Tibial nerve (tissue), 3 donors: Measurements from ENCODE around the gene AKT3.

ENCODE experiments used
- POLR2A ChIP-seq, 2 donors: fragments of 450-650 bp; IDR thresholded peaks; one replicate each; pipeline ENCODE4 v1.6.1; 2017; ENCODE audit warnings: antibody characterized with exemption in 2 of 2, mild to moderate bottlenecking in 2 of 2, moderate library complexity in 2 of 2
- TF ChIP-seq, protein P1 (sequence below), 5 experiments: fragments of 200-600 bp in 3 of 5; fragments of 450-650 bp in 2 of 5; sonication (generic) in 3 of 5; IDR thresholded peaks; one replicate each; pipeline ENCODE4 v1.5.1; 2016 to 2019; ENCODE audit warnings: antibody characterized with exemption in 5 of 5, mild to moderate bottlenecking in 3 of 5, moderate library complexity in 2 of 5

DNA sequence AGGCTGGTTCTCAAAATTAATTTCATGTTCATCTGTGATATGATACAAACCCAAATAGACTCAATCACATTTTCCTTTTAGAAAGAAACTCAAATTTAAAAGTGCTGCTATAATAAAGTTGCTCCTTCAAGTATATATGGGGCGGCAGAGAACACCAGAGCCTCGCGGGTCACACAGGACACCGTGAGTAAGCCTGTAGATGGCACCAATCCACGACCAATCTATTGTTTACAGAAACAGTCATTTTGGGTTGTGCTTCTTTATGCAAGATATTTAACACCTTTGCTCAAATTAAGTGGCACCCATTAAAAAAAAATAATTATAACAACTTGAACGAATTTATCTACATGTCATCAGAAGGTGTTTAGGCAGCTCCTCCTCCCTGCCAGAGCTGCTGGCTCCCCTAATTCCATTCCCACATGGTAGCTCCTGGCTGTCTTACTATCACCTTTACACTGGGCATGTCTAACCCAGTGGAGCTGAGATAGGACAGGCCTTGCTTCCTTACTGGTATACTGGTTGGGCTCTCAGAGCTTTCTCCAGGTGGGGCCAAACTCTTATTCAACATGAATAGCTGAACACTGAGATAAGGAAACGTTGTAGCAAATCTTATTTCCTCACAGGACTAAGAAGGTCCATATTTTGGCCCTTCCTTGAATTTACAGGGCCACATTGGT lies 307.2 kb downstream of the AKT3 start:
- no peak for TF ChIP-seq POLR2A (IDR thresholded peaks at IDR 0.05)
- TF ChIP-seq, protein P1, sequence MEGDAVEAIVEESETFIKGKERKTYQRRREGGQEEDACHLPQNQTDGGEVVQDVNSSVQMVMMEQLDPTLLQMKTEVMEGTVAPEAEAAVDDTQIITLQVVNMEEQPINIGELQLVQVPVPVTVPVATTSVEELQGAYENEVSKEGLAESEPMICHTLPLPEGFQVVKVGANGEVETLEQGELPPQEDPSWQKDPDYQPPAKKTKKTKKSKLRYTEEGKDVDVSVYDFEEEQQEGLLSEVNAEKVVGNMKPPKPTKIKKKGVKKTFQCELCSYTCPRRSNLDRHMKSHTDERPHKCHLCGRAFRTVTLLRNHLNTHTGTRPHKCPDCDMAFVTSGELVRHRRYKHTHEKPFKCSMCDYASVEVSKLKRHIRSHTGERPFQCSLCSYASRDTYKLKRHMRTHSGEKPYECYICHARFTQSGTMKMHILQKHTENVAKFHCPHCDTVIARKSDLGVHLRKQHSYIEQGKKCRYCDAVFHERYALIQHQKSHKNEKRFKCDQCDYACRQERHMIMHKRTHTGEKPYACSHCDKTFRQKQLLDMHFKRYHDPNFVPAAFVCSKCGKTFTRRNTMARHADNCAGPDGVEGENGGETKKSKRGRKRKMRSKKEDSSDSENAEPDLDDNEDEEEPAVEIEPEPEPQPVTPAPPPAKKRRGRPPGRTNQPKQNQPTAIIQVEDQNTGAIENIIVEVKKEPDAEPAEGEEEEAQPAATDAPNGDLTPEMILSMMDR (IDR thresholded peaks at IDR 0.05), result no peak
